HUDEP-2 (cell line): ENCODE data around the gene SNX5.
A peak's percentile ranks its signal among the peaks of the same experiment; 100 is the strongest.
"Not testable (repeated sequence)": the region's sequence is repeated elsewhere in the genome, so short reads cannot be mapped to it uniquely, and the experiment has no call there.

Experiments
- DNase-seq, 76 experiments: peaks; one replicate each; lab custom pipeline; 2025; ENCODE audit not compliant: unreplicated experiment in 76 of 76; lab: John Stamatoyannopoulos, UW

The SNX5 gene

GRCh38 chr20:17960927-17961586, 7.5 kb downstream of the SNX5 start:
- no peak for DNase-seq

GRCh38 chr20:17960400-17960885, 8.2 kb downstream of the SNX5 start:
- DNase-seq, result not testable (repeated sequence)

- peak in 2 of 76 experiments; percentile 31 for DNase-seq
These were observed 9.4 kb downstream of the SNX5 start for GRCh38 chr20:17959257-17959627.

GRCh38 chr20:17958373-17959256, 10.0 kb downstream of the SNX5 start:
- DNase-seq, result peak in 56 of 76 experiments; percentile 7 to 91 (median 68)

GRCh38 chr20:17957505-17958363, 10.9 kb downstream of the SNX5 start:
- DNase-seq, result no peak

GRCh38 chr20:17956099-17956685, 12.4 kb downstream of the SNX5 start:
- no peak for DNase-seq

GRCh38 chr20:17955302-17955701, 13.3 kb downstream of the SNX5 start:
- DNase-seq, result peak in 1 of 76 experiments; percentile 24

- DNase-seq, result no peak
These were observed 14.7 kb downstream of the SNX5 start for GRCh38 chr20:17953935-17954334.

- DNase-seq, result no peak
These were observed 15.6 kb downstream of the SNX5 start for GRCh38 chr20:17952692-17953684.

GRCh38 chr20:17951323-17951722, 17.3 kb downstream of the SNX5 start:
- no peak for DNase-seq

GRCh38 chr20:17950670-17951069, 17.9 kb downstream of the SNX5 start:
- no peak for DNase-seq

- DNase-seq, result no peak
These were observed 18.7 kb downstream of the SNX5 start for GRCh38 chr20:17949899-17950298.

GRCh38 chr20:17948442-17948841, 20.2 kb downstream of the SNX5 start:
- DNase-seq, result no peak

GRCh38 chr20:17947474-17947815, 21.1 kb downstream of the SNX5 start:
- DNase-seq, result no peak

- no peak for DNase-seq
These were observed 21.8 kb downstream of the SNX5 start for GRCh38 chr20:17946572-17947473.

GRCh38 chr20:17946040-17946439, 22.6 kb downstream of the SNX5 start:
- no peak for DNase-seq

- DNase-seq, result no peak
These were observed 23.6 kb downstream of the SNX5 start for GRCh38 chr20:17944854-17945474.

GRCh38 chr20:17943343-17943742, 25.3 kb downstream of the SNX5 start:
- DNase-seq, result no peak
